Purkinje cell (primary cell): ENCODE results near the gene KIF21A. TPM values are rescaled to one million over a fixed set of nuclear protein-coding genes. Genes with fewer than 3 reads are reported as not detected.

Experiments
- polyA plus RNA-seq: library from polyadenylated mRNA; unstranded; fragments of >200 nt; fragmentation: Nextera tagmentation; gene quantifications from 2 replicates; pipeline ENCODE4 v1.2.1, GENCODE V29; 2014

KIF21A gene
- 305 and 314 TPM in 2 replicates for polyA plus RNA-seq

GRCh38 chr12:39443081-39443928 is at the start of gene KIF21A:
TSS of gene KIF21A (minus strand) at chr12:39443120. CDS start at chr12:39442970, 150 bp downstream.

Other genes with a start within 250 kb of the KIF21A start
- gene ABCD2, start 176.7 kb upstream of the KIF21A start, polyA plus RNA-seq = 7.8 and 8.1 TPM in 2 replicates